Measurements from ENCODE around the gene GAB2.

The GAB2 gene

GRCh38 chr11:78315724-78316123, 101.9 kb downstream of the GAB2 start:
- Histone ChIP-seq H3K4me1 (ENCODE audit: control insufficient read depth, insufficient read depth, low read length) (no peaks in the 10 kb centered on the region), H3K9me3 (ENCODE audit: control insufficient read depth, insufficient read depth, low read length) (no peaks in the 10 kb centered on the region), H3K27me3 (ENCODE audit: control insufficient read depth, insufficient read depth, low read length) (no peaks in the 10 kb centered on the region), H3K27ac (ENCODE audit: low read length) (no peak overlapping the region), H3K4me3 (ENCODE audit: low read length) (no peak overlapping the region), H3K36me3 (ENCODE audit: control insufficient read depth, insufficient read depth, low read length) (no peaks in the 10 kb centered on the region)
- no peak for DNase-seq (ENCODE audit: low read depth, low spot score)
- no CpG with 5 or more reads among the region's 3 CpGs for WGBS (ENCODE audit: insufficient coverage, insufficient read length)

GRCh38 chr11:78314762-78315161, 102.9 kb downstream of the GAB2 start:
- no peak overlapping the region for H3K4me3 ChIP-seq (ENCODE audit: low read length)
- no peaks in the 10 kb centered on the region for H3K4me1 ChIP-seq (ENCODE audit: control insufficient read depth, insufficient read depth, low read length)
- no peak overlapping the region for H3K27ac ChIP-seq (ENCODE audit: low read length)
- no CpG with 5 or more reads among the region's 5 CpGs for WGBS (ENCODE audit: insufficient coverage, insufficient read length)
- DNase-seq (ENCODE audit: low read depth, low spot score): no peak
- no peaks in the 10 kb centered on the region for H3K36me3 ChIP-seq (ENCODE audit: control insufficient read depth, insufficient read depth, low read length)
- H3K9me3 ChIP-seq (ENCODE audit: control insufficient read depth, insufficient read depth, low read length): no peaks in the 10 kb centered on the region
- no peaks in the 10 kb centered on the region for H3K27me3 ChIP-seq (ENCODE audit: control insufficient read depth, insufficient read depth, low read length)

GRCh38 chr11:78313898-78314297, 103.7 kb downstream of the GAB2 start:
- H3K36me3 ChIP-seq (ENCODE audit: control insufficient read depth, insufficient read depth, low read length): no peaks in the 10 kb centered on the region
- no peak overlapping the region for H3K27ac ChIP-seq (ENCODE audit: low read length)
- no peaks in the 10 kb centered on the region for H3K27me3 ChIP-seq (ENCODE audit: control insufficient read depth, insufficient read depth, low read length)
- no peak for DNase-seq (ENCODE audit: low read depth, low spot score)
- WGBS (ENCODE audit: insufficient coverage, insufficient read length): no CpG with 5 or more reads among the region's 2 CpGs
- no peaks in the 10 kb centered on the region for H3K4me1 ChIP-seq (ENCODE audit: control insufficient read depth, insufficient read depth, low read length)
- no peaks in the 10 kb centered on the region for H3K9me3 ChIP-seq (ENCODE audit: control insufficient read depth, insufficient read depth, low read length)
- H3K4me3 ChIP-seq (ENCODE audit: low read length): no peak overlapping the region

- Histone ChIP-seq H3K4me1 (ENCODE audit: control insufficient read depth, insufficient read depth, low read length) (no peaks in the 10 kb centered on the region), H3K4me3 (ENCODE audit: low read length) (no peak overlapping the region), H3K27ac (ENCODE audit: low read length) (no peak overlapping the region), H3K36me3 (ENCODE audit: control insufficient read depth, insufficient read depth, low read length) (no peaks in the 10 kb centered on the region), H3K9me3 (ENCODE audit: control insufficient read depth, insufficient read depth, low read length) (no peaks in the 10 kb centered on the region), H3K27me3 (ENCODE audit: control insufficient read depth, insufficient read depth, low read length) (no peaks in the 10 kb centered on the region)
- WGBS (ENCODE audit: insufficient coverage, insufficient read length): no CpG with 5 or more reads among the region's 2 CpGs
- no peak for DNase-seq (ENCODE audit: low read depth, low spot score)
Observed at GRCh38 chr11:78313181-78313795, 104.3 kb downstream of the GAB2 start.

- Histone ChIP-seq H3K27ac (ENCODE audit: low read length) (no peak overlapping the region), H3K4me3 (ENCODE audit: low read length) (no peak overlapping the region), H3K36me3 (ENCODE audit: control insufficient read depth, insufficient read depth, low read length) (no peaks in the 10 kb centered on the region), H3K27me3 (ENCODE audit: control insufficient read depth, insufficient read depth, low read length) (no peaks in the 10 kb centered on the region), H3K4me1 (ENCODE audit: control insufficient read depth, insufficient read depth, low read length) (no peaks in the 10 kb centered on the region), H3K9me3 (ENCODE audit: control insufficient read depth, insufficient read depth, low read length) (no peaks in the 10 kb centered on the region)
- DNase-seq (ENCODE audit: low read depth, low spot score): no peak
- WGBS (ENCODE audit: insufficient coverage, insufficient read length): no CpG with 5 or more reads among the region's 4 CpGs
Observed at GRCh38 chr11:78312712-78313111, 104.9 kb downstream of the GAB2 start.

- no peak overlapping the region for H3K27ac ChIP-seq (ENCODE audit: low read length)
- H3K27me3 ChIP-seq (ENCODE audit: control insufficient read depth, insufficient read depth, low read length): no peaks in the 10 kb centered on the region
- H3K36me3 ChIP-seq (ENCODE audit: control insufficient read depth, insufficient read depth, low read length): no peaks in the 10 kb centered on the region
- H3K4me3 ChIP-seq (ENCODE audit: low read length): no peak overlapping the region
- no peaks in the 10 kb centered on the region for H3K4me1 ChIP-seq (ENCODE audit: control insufficient read depth, insufficient read depth, low read length)
- DNase-seq (ENCODE audit: low read depth, low spot score): no peak
- WGBS (ENCODE audit: insufficient coverage, insufficient read length): no CpG with 5 or more reads among the region's 5 CpGs
- H3K9me3 ChIP-seq (ENCODE audit: control insufficient read depth, insufficient read depth, low read length): no peaks in the 10 kb centered on the region
Observed at GRCh38 chr11:78311702-78312371, 105.8 kb downstream of the GAB2 start.

- no peaks in the 10 kb centered on the region for H3K27me3 ChIP-seq (ENCODE audit: control insufficient read depth, insufficient read depth, low read length)
- WGBS (ENCODE audit: insufficient coverage, insufficient read length): no CpG with 5 or more reads among the region's 6 CpGs
- no peaks in the 10 kb centered on the region for H3K4me1 ChIP-seq (ENCODE audit: control insufficient read depth, insufficient read depth, low read length)
- H3K9me3 ChIP-seq (ENCODE audit: control insufficient read depth, insufficient read depth, low read length): no peaks in the 10 kb centered on the region
- H3K27ac ChIP-seq (ENCODE audit: low read length): no peak overlapping the region
- H3K36me3 ChIP-seq (ENCODE audit: control insufficient read depth, insufficient read depth, low read length): no peaks in the 10 kb centered on the region
- no peak overlapping the region for H3K4me3 ChIP-seq (ENCODE audit: low read length)
- DNase-seq (ENCODE audit: low read depth, low spot score): no peak
Observed at GRCh38 chr11:78310500-78310909, 107.1 kb downstream of the GAB2 start.

GRCh38 chr11:78304201-78304600, 113.4 kb downstream of the GAB2 start:
- H3K36me3 ChIP-seq (ENCODE audit: control insufficient read depth, insufficient read depth, low read length): no peaks in the 10 kb centered on the region

GRCh38 chr11:78300108-78300839, 117.3 kb downstream of the GAB2 start:
- H3K27me3 ChIP-seq (ENCODE audit: control insufficient read depth, insufficient read depth, low read length): no peaks in the 10 kb centered on the region
- no CpG with 5 or more reads among the region's 5 CpGs for WGBS (ENCODE audit: insufficient coverage, insufficient read length)
- no peaks in the 10 kb centered on the region for H3K36me3 ChIP-seq (ENCODE audit: control insufficient read depth, insufficient read depth, low read length)
- H3K27ac ChIP-seq (ENCODE audit: low read length): no peak overlapping the region
- no peak for DNase-seq (ENCODE audit: low read depth, low spot score)
- no peaks in the 10 kb centered on the region for H3K9me3 ChIP-seq (ENCODE audit: control insufficient read depth, insufficient read depth, low read length)
- no peak overlapping the region for H3K4me3 ChIP-seq (ENCODE audit: low read length)
- no peaks in the 10 kb centered on the region for H3K4me1 ChIP-seq (ENCODE audit: control insufficient read depth, insufficient read depth, low read length)

More at GRCh38 chr11:78304201-78304600, 113.4 kb downstream of the GAB2 start:
- H3K27me3 ChIP-seq (ENCODE audit: control insufficient read depth, insufficient read depth, low read length): no peaks in the 10 kb centered on the region
- no peak for DNase-seq (ENCODE audit: low read depth, low spot score)
- no peaks in the 10 kb centered on the region for H3K9me3 ChIP-seq (ENCODE audit: control insufficient read depth, insufficient read depth, low read length)
- WGBS (ENCODE audit: insufficient coverage, insufficient read length): no CpG with 5 or more reads among the region's 2 CpGs
- no peak overlapping the region for H3K4me3 ChIP-seq (ENCODE audit: low read length)
- no peak overlapping the region for H3K27ac ChIP-seq (ENCODE audit: low read length)
- no peaks in the 10 kb centered on the region for H3K4me1 ChIP-seq (ENCODE audit: control insufficient read depth, insufficient read depth, low read length)

- DNase-seq (ENCODE audit: low read depth, low spot score): no peak
- no peaks in the 10 kb centered on the region for H3K4me1 ChIP-seq (ENCODE audit: control insufficient read depth, insufficient read depth, low read length)
Observed at GRCh38 chr11:78299000-78299710, 118.5 kb downstream of the GAB2 start.

More at GRCh38 chr11:78299000-78299710, 118.5 kb downstream of the GAB2 start:
- Histone ChIP-seq H3K36me3 (ENCODE audit: control insufficient read depth, insufficient read depth, low read length) (no peaks in the 10 kb centered on the region), H3K27me3 (ENCODE audit: control insufficient read depth, insufficient read depth, low read length) (no peaks in the 10 kb centered on the region), H3K4me3 (ENCODE audit: low read length) (no peak overlapping the region), H3K9me3 (ENCODE audit: control insufficient read depth, insufficient read depth, low read length) (no peaks in the 10 kb centered on the region), H3K27ac (ENCODE audit: low read length) (no peak overlapping the region)
- no CpG with 5 or more reads among the region's 2 CpGs for WGBS (ENCODE audit: insufficient coverage, insufficient read length)

All from iPS DF 6.9 (cell line).